Fibroblast of lung (primary cell): ENCODE measurements around the gene EPHA8.

ENCODE experiments used
- CTCF ChIP-seq, 2 donors: IDR thresholded peaks in 1 of 2; conservative IDR thresholded peaks in 1 of 2; 1 replicate in 1 of 2; 2 replicates in 1 of 2; pipeline ENCODE4 v1.5.1; 2011 to 2012; ENCODE audit warnings: low read length in 2 of 2, control low read depth in 1 of 2, inconsistent platforms in 1 of 2, low read depth in 1 of 2, mild to moderate bottlenecking in 1 of 2
- EZH2 ChIP-seq: IDR thresholded peaks from 2 replicates; pipeline ENCODE4 v1.5.1; 2012; ENCODE audit warnings: low read length, control low read depth, mild to moderate bottlenecking; ENCODE audit errors: missing control alignments

DNA sequence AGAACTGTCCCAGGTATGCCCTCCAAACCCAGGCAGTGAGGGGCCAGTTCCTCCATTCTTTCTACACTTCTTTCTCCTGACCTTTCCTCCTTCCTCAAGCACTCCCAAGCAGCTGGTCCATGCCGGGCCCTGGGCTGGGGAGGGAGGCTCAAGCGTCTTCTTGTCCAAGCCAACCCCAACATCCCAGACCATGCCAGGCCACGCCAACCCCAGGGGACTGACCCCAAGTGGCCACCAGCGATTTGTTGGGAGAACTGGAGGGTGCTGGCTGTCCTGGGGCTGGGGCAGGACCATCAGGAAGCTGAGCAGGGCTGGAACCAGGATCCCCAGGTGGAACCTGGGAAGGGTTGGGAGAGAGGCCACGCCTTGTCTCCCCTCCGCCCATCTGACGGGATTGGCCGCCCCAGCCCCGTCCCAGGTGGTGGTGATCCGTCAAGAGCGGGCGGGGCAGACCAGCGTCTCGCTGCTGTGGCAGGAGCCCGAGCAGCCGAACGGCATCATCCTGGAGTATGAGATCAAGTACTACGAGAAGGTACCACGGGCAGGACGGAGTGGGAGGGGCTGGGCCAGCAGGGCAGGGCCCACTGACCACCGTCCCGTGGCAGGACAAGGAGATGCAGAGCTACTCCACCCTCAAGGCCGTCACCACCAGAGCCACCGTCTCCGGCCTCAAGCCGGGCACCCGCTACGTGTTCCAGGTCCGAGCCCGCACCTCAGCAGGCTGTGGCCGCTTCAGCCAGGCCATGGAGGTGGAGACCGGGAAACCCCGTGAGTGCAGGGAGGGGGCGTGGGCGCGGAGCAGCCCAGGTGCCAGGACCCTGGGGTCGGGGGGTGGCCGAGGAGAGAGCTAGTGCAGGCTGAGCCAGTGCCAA lies 29.9 kb downstream of the EPHA8 start:
- no peak for TF ChIP-seq CTCF (conservative IDR thresholded peaks at IDR 0.05 in 1 of 2, IDR thresholded peaks at IDR 0.05 in 1 of 2; ENCODE audit: low read depth in 1 of 2, low read length in 2 of 2)
- TF ChIP-seq EZH2, result no peak
